ENCODE data around the gene CALU.

CALU gene

DNA sequence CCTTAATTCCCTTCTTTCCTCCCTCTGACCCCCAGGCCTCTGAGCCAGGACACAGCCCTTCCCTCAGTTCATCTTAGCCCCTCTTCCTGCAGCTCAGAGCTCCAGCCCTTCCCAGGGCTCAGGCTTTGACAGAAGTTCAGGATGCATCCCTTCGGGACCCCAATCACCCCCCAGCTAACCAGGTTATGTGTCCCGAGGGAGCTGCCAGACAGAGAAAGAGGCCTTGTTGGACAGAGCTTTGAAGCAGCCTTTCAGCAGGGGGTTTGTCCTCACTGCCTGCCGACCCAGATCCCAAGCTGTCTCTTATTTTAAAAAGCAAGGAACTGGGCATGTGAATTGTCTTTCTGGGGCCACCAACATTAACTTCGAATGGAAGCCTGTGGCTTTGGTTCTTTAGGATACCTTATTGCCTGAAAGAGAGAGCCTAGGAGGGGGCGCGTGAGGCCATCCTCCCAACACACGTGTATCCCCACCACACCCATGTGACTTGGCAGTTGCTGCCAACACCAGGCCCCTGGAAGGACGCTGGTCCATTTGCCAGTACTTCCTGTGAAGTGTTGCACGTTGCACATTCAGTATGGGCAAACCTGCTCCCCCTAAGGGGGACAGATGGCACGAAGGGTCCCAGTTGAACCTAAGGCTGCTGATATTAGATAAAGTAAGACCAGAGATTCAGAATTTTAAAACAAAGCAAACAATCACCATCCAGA, 53.5 kb downstream of the CALU start:
- H3K27me3 ChIP-seq = no peaks in the 10 kb centered on the region
- no peaks in the 10 kb centered on the region for H3K9me3 ChIP-seq
- H3K4me3 ChIP-seq = peak overlapping the region; percentile 92
- H4K20me1 ChIP-seq = no peaks in the 10 kb centered on the region
- H3K9ac ChIP-seq = peak overlapping the region; percentile 82; the same call in 1 of the 2 replicates
- TF ChIP-seq Cebpa-rat (IDR thresholded peaks at IDR 0.05) = no peak
- H3K36me3 ChIP-seq = peaks cover 29% of the 10 kb centered on the region
- peak overlapping the region; percentile 97 for H3K4me2 ChIP-seq
- peaks cover 36% of the 10 kb centered on the region for H3K4me1 ChIP-seq
- H3K27ac ChIP-seq = peak overlapping the region; percentile 44; the same call in 1 of the 2 replicates

DNA sequence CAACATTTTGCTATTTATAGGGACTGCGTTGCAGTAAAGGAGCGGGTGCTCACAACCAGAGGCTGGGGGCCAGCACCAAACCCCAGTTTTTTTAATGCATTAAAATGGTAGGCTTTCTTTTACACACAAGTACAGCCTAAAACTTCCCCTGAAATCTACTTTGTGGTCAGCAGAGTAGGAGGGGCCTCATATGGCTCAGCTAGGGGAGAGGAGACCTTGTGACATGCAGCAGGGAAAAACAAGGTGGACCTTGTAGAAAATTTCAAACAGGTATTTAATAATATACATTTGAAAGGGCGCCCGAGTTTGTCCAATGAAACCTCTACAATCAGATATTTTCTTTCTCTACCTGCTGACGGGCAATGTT, 54.0 kb downstream of the CALU start:
- H3K27me3 ChIP-seq = no peaks in the 10 kb centered on the region
- peaks cover 29% of the 10 kb centered on the region for H3K36me3 ChIP-seq
- H3K4me1 ChIP-seq = peaks cover 36% of the 10 kb centered on the region
- 0 out of 2 replicates have a peak overlapping the region, but pooled peaks have one; percentile 44 for H3K27ac ChIP-seq
- H3K4me3 ChIP-seq = peak overlapping the region; percentile 92; the same call in 1 of the 2 replicates
- no peaks in the 10 kb centered on the region for H3K9me3 ChIP-seq
- H4K20me1 ChIP-seq = no peaks in the 10 kb centered on the region
- H3K9ac ChIP-seq = no peak overlapping the region
- no peak for TF ChIP-seq Cebpa-rat (IDR thresholded peaks at IDR 0.05)
- peak overlapping the region; percentile 97 for H3K4me2 ChIP-seq

DNA sequence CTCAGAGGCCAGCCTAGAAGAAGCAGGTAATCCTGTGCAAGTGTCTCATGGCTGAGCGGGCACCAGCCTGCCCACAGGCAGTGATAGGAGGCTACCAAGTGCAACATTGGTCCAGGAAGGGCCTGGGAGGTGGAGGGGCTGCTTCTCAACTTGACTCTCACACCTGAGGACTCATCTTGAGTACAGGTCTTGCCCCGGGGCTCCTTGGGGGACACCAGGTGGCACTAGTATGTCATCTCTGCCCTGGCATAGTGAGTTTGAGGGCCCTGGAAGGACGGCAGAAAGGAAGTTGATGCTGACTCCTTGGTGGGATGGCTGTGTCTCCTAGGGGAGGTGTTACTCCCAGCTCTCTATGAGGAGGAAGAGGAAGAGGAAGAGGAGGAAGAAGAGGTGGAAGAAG, 54.9 kb downstream of the CALU start:
- Histone ChIP-seq H3K9ac (no peak overlapping the region), H3K27ac (no peak overlapping the region), H4K20me1 (no peaks in the 10 kb centered on the region), H3K27me3 (no peaks in the 10 kb centered on the region), H3K9me3 (no peaks in the 10 kb centered on the region), H3K4me1 (peaks cover 36% of the 10 kb centered on the region), H3K4me2 (no peak overlapping the region), H3K36me3 (peaks cover 29% of the 10 kb centered on the region), H3K4me3 (no peak overlapping the region)
- no peak for TF ChIP-seq Cebpa-rat (IDR thresholded peaks at IDR 0.05)

DNA sequence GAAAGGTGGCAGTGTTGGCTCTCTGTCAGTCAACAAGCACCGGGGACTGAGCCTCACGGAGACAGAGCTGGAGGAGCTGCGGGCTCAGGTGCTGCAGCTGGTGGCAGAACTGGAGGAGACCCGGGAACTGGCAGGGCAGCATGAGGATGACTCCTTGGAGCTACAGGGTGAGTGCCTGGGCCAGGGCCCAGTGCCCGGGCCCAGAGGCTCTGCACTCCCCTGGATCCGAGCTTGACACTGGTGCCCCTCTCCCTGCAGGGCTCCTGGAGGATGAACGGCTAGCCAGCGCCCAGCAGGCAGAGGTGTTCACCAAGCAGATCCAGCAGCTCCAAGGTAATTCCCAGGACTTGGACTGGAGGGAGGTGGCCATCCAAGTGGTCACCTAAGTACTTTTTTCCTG, 55.3 kb downstream of the CALU start:
- Histone ChIP-seq H3K4me1 (peaks cover 36% of the 10 kb centered on the region), H3K27me3 (no peaks in the 10 kb centered on the region), H3K36me3 (peaks cover 29% of the 10 kb centered on the region), H3K4me2 (no peak overlapping the region), H3K9me3 (no peaks in the 10 kb centered on the region), H4K20me1 (no peaks in the 10 kb centered on the region), H3K27ac (no peak overlapping the region), H3K4me3 (no peak overlapping the region), H3K9ac (no peak overlapping the region)
- no peak for TF ChIP-seq Cebpa-rat (IDR thresholded peaks at IDR 0.05)

DNA sequence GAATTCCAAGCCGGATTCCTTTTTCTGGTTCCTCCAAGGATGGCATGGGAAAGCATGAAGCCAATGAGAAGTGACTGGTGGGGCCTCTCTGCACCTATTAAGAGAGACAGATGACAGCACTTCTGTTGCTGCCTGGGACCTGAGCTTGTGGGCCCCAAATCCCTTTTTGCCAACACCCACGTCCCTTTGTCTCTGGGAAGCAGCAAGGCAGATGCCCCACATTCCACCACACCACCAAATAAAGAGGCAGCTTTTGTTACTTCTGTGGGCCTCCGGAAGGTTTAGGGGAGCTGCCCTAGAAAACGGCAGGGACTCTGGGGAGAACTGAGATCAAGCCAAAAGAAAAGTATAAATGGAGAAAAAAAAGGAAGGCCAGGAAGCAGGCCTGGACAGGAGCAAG, 56.0 kb downstream of the CALU start:
- no peak overlapping the region for H3K9ac ChIP-seq
- no peak for TF ChIP-seq Cebpa-rat (IDR thresholded peaks at IDR 0.05)
- H3K36me3 ChIP-seq = peaks cover 29% of the 10 kb centered on the region
- no peaks in the 10 kb centered on the region for H3K9me3 ChIP-seq
- no peaks in the 10 kb centered on the region for H3K27me3 ChIP-seq
- no peaks in the 10 kb centered on the region for H4K20me1 ChIP-seq
- no peak overlapping the region for H3K4me2 ChIP-seq
- H3K4me1 ChIP-seq = peaks cover 35% of the 10 kb centered on the region
- H3K27ac ChIP-seq = no peak overlapping the region
- no peak overlapping the region for H3K4me3 ChIP-seq

DNA sequence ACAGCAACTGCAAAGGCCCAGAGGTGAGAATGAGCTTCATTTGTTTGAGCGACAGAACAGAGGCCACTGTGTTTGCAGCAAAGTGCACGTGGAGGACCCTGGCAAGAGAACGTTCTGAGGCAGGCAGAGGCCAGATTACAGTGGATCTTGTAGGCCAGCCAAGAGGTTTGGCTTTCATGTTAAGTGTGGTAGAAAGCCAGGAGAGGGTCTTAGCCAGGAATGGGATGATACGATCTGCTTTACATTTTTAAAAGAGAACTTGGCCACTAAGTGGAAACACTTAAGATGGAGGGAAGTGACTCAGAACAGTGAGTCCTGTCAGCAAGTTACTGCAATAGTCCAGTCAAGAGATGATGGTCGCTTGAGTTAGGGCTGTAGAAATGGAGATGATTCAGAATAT, 57.2 kb downstream of the CALU start:
- H3K4me2 ChIP-seq = no peak overlapping the region
- peaks cover 39% of the 10 kb centered on the region for H3K36me3 ChIP-seq
- H3K4me1 ChIP-seq = peaks cover 29% of the 10 kb centered on the region
- no peak overlapping the region for H3K9ac ChIP-seq
- no peaks in the 10 kb centered on the region for H4K20me1 ChIP-seq
- no peak overlapping the region for H3K27ac ChIP-seq
- TF ChIP-seq Cebpa-rat (IDR thresholded peaks at IDR 0.05) = no peak
- H3K9me3 ChIP-seq = no peaks in the 10 kb centered on the region
- H3K27me3 ChIP-seq = no peaks in the 10 kb centered on the region
- H3K4me3 ChIP-seq = no peak overlapping the region

DNA sequence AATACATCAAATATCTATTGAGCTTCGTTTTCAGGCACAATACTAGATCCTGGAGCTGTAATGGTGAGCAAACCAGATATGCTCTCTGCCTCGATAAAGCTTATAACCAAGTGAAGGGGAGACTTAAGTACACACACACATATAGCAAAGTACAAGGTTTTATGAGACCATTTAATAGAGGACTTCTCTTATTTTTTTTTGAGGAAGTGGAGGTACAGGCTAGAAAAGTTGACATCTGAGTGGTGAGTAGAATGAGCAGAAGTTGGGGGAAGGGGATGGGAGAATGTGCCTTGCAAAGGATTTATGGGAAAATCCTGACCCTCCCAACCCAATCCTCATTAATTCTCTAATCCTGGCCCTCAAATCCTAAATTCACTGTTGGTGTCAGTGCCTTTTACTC, 60.3 kb downstream of the CALU start:
- no peaks in the 10 kb centered on the region for H3K27me3 ChIP-seq
- no peak for TF ChIP-seq Cebpa-rat (IDR thresholded peaks at IDR 0.05)
- H4K20me1 ChIP-seq = no peaks in the 10 kb centered on the region
- no peak overlapping the region for H3K4me3 ChIP-seq
- peaks cover 67% of the 10 kb centered on the region for H3K36me3 ChIP-seq
- H3K9ac ChIP-seq = no peak overlapping the region
- H3K9me3 ChIP-seq = no peaks in the 10 kb centered on the region
- H3K4me1 ChIP-seq = peaks cover 2% of the 10 kb centered on the region; the same call in 1 of the 2 replicates
- no peak overlapping the region for H3K27ac ChIP-seq
- no peak overlapping the region for H3K4me2 ChIP-seq

DNA sequence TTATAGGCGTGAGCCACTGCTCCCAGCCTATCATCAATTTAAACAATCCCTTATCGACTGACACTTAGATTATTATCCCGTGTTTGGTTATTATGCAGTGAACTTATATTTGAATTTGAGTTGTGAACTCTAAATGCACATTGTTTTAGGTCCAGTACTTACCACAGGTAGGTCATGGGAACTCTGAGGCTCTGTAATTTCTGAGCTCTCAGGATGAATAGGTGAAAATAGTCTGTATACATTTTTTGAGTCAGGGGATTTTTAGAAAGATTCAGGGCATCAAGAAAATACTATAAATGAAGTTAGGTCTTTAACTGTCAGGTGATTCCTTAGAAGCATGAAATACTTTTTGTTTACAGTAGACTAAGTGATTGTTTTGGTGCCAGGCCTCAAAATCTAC, 61.4 kb downstream of the CALU start:
- Histone ChIP-seq H3K4me2 (no peak overlapping the region), H3K4me3 (no peak overlapping the region), H3K27ac (no peak overlapping the region), H4K20me1 (no peaks in the 10 kb centered on the region), H3K4me1 (no peaks in the 10 kb centered on the region), H3K9ac (no peak overlapping the region), H3K9me3 (no peaks in the 10 kb centered on the region), H3K36me3 (peaks cover 67% of the 10 kb centered on the region), H3K27me3 (no peaks in the 10 kb centered on the region)
- TF ChIP-seq Cebpa-rat (IDR thresholded peaks at IDR 0.05) = no peak

DNA sequence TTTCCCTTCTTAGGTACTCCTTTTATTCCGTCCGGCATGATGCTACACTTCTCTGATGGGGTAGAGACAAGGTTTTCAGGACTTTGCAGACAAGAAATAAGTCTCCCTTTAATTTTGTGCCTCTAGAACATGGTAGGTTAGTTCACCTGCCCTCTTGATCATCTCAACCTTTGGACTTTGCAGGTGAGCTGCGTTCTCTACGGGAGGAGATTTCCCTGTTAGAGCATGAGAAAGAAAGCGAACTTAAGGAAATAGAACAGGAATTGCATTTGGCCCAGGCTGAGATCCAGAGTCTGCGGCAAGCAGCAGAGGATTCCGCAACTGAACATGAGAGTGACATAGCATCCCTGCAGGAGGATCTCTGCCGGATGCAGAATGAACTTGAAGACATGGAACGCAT, 61.8 kb downstream of the CALU start:
- no peak overlapping the region for H3K4me3 ChIP-seq
- no peaks in the 10 kb centered on the region for H3K27me3 ChIP-seq
- H3K4me2 ChIP-seq = no peak overlapping the region
- H3K9ac ChIP-seq = no peak overlapping the region
- no peaks in the 10 kb centered on the region for H3K9me3 ChIP-seq
- no peak overlapping the region for H3K27ac ChIP-seq
- peaks cover 67% of the 10 kb centered on the region for H3K36me3 ChIP-seq
- no peaks in the 10 kb centered on the region for H4K20me1 ChIP-seq
- H3K4me1 ChIP-seq = no peaks in the 10 kb centered on the region
- no peak for TF ChIP-seq Cebpa-rat (IDR thresholded peaks at IDR 0.05)

DNA sequence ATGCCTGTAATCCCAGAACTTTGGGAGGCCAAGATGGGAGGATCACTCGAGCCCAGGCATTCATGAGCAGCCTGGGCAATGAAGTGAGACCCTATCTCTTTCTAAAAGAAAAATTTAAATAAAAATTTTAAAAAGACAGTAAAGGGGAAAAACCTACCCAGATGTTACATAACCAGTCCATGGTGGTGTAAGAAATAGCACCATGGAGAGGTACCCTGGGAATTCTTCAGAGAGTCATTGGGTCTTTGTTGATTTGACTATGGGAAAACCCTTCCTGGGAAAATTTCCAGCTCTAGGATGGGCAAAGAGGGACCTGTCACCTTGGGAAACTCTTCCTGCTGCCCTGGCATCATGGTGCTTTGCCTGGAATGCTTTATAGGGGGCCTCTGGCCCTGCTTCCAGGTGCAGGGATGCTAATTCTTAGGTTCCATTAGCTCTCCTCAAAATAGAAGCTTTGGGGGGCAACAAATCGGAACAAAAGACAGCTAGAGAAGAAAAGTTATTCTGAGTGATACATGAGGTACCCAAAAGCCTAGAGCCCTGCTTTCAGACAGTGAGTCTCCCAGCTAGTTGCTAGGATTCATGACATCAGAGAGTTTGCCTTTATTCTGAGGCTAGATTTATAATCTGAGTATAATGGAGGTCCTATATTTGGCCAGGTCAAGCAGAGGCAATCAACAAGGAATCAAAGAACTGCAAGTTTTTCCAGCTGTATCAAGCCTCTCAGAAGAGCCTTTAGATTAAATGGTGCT, 62.7 kb downstream of the CALU start:
- no peaks in the 10 kb centered on the region for H3K9me3 ChIP-seq
- no peak overlapping the region for H3K4me3 ChIP-seq
- no peak overlapping the region for H3K4me2 ChIP-seq
- no peaks in the 10 kb centered on the region for H3K4me1 ChIP-seq
- no peak for TF ChIP-seq Cebpa-rat (IDR thresholded peaks at IDR 0.05)
- H3K27ac ChIP-seq = no peak overlapping the region
- H3K9ac ChIP-seq = no peak overlapping the region
- H3K27me3 ChIP-seq = no peaks in the 10 kb centered on the region
- peaks cover 70% of the 10 kb centered on the region for H3K36me3 ChIP-seq
- H4K20me1 ChIP-seq = no peaks in the 10 kb centered on the region
